Bronchial epithelial cell (primary cell): ENCODE data around the gene GLRA3. TPM values are rescaled to one million over a fixed set of nuclear protein-coding genes. Genes with fewer than 3 reads are reported as not detected.
"Not testable (repeated sequence)": the region's sequence is repeated elsewhere in the genome, so short reads cannot be mapped to it uniquely, and the experiment has no call there.

ENCODE experiments used
- DNase-seq: peaks from one replicate; pipeline ENCODE4 v3.0.0-alpha.2; 2010; ENCODE audit warnings: low read depth
- FAIRE-seq: peaks from 2 replicates; lab custom pipeline; 2011; peaks lifted over from hg19 to GRCh38; lab: Jason Lieb, UNC
- H3K27me3 ChIP-seq: 2 replicates; pipeline ENCODE4 v1.5.1; 2011; ENCODE audit warnings: low read length; ENCODE audit not compliant: control insufficient read depth, insufficient read depth
- H3K36me3 ChIP-seq: 2 replicates; pipeline ENCODE4 v1.5.1; 2011; ENCODE audit warnings: low read length; ENCODE audit not compliant: control insufficient read depth, insufficient read depth
- H3K4me3 ChIP-seq: 2 replicates; pipeline ENCODE4 v1.5.1; 2011; ENCODE audit warnings: mild to moderate bottlenecking, low read depth, low read length, control low read depth
- total RNA-seq: library from RNA; depleted of rRNA; stranded (reverse); fragments of >200 nt; gene quantifications from 2 replicates; pipeline ENCODE4 v1.2.1, GENCODE V29; 2014
- TF ChIP-seq, protein P1 (sequence below): IDR thresholded peaks from 2 replicates; pipeline ENCODE4 v1.5.1; 2011; ENCODE audit warnings: mild to moderate bottlenecking, moderate library complexity, low read length, control low read depth, inconsistent platforms; ENCODE audit not compliant: insufficient read depth, severe bottlenecking

GLRA3 gene
- total RNA-seq: not detected in 2 replicates

GRCh38 chr4:174828845-174829701 lies at the start of gene GLRA3:
TSS of gene GLRA3 (minus strand) at chr4:174829247. CDS start at chr4:174828811, 436 bp downstream.
- no peak within 1 kb of the TSS for H3K4me3 ChIP-seq
- DNase-seq (peak; percentile 32), FAIRE-seq (no peak)
- TF ChIP-seq, protein P1, sequence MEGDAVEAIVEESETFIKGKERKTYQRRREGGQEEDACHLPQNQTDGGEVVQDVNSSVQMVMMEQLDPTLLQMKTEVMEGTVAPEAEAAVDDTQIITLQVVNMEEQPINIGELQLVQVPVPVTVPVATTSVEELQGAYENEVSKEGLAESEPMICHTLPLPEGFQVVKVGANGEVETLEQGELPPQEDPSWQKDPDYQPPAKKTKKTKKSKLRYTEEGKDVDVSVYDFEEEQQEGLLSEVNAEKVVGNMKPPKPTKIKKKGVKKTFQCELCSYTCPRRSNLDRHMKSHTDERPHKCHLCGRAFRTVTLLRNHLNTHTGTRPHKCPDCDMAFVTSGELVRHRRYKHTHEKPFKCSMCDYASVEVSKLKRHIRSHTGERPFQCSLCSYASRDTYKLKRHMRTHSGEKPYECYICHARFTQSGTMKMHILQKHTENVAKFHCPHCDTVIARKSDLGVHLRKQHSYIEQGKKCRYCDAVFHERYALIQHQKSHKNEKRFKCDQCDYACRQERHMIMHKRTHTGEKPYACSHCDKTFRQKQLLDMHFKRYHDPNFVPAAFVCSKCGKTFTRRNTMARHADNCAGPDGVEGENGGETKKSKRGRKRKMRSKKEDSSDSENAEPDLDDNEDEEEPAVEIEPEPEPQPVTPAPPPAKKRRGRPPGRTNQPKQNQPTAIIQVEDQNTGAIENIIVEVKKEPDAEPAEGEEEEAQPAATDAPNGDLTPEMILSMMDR: no peak
- H3K36me3 ChIP-seq: no peaks in the 10 kb centered on the region
- no peaks in the 10 kb centered on the region for H3K27me3 ChIP-seq

DNA sequence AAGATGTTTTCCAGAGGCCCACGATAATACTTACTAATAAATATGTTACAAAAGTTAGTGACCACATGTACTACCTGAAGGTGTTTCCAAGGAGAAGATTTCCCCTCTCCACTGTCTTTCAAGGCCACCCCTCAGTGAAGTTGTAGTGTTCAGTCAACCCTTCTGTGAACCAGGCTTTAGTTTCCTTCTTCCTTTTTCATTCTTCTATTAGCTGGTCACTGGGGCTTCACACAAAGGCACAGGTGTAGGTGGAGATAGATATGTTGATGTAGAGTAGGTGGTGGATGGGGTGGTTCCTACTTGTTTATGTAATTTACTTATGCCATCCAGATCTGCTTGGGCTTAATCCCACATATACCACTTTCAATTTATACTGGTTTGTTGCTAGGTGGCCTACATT lies 45.9 kb upstream of the GLRA3 start:
- TF ChIP-seq, protein P1: no peak
- Histone ChIP-seq H3K4me3 (no peak overlapping the region), H3K27me3 (no peaks in the 10 kb centered on the region), H3K36me3 (no peaks in the 10 kb centered on the region)
- no peak for FAIRE-seq
- no peak for DNase-seq

DNA sequence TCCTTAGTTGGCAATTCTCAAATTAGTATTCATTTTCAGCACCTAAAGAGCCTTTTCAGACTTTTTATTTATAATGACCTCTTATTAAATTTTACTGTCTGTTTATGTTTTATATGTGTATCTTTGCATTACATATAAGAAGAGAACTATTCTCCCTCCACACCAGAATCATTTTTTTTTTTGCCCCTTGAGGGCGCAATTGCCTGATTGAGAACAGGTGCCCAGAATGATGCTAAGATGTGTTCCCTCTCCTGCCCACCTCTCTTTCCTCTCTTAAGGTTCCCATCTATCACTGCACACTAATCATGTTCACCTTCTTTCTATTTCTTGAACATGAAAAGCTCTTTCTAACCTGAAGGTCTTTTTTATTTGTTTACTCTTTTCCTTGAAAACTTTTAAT lies 44.9 kb upstream of the GLRA3 start:
- FAIRE-seq (no peak), DNase-seq (peak; percentile 13)
- Histone ChIP-seq H3K27me3 (no peaks in the 10 kb centered on the region), H3K36me3 (no peaks in the 10 kb centered on the region), H3K4me3 (no peak overlapping the region)
- TF ChIP-seq, protein P1: peak; percentile 20

GRCh38 chr4:174873146-174873545 lies 44.1 kb upstream of the GLRA3 start:
- DNase-seq, H3K36me3 ChIP-seq, H3K27me3 ChIP-seq, H3K4me3 ChIP-seq: not testable (repeated sequence)
- FAIRE-seq: peak; percentile 98

GRCh38 chr4:174871407-174871806 lies 42.4 kb upstream of the GLRA3 start:
- DNase-seq (no peak), FAIRE-seq (no peak)
- H3K4me3 ChIP-seq: no peak overlapping the region
- H3K36me3 ChIP-seq: no peaks in the 10 kb centered on the region
- TF ChIP-seq, protein P1: no peak
- H3K27me3 ChIP-seq: no peaks in the 10 kb centered on the region

GRCh38 chr4:174870311-174870710 lies 41.3 kb upstream of the GLRA3 start:
- no peak for DNase-seq
- no peak for FAIRE-seq
- Histone ChIP-seq H3K27me3 (no peaks in the 10 kb centered on the region), H3K4me3 (no peak overlapping the region), H3K36me3 (no peaks in the 10 kb centered on the region)
- TF ChIP-seq, protein P1: no peak
